Measurements from ENCODE around the gene COTL1. TPM values are rescaled to one million over a fixed set of nuclear protein-coding genes. Genes with fewer than 3 reads are reported as not detected.

The COTL1 gene
- polyA plus RNA-seq, 1 of the 3 experiments (the other 2 are of a cell fraction): 91.6 TPM

- TF ChIP-seq RCOR1 (IDR thresholded peaks at IDR 0.05; ENCODE audit: low read length) (no peak), GATA2 (CRISPR knock-in tag; IDR thresholded peaks at IDR 0.05) (no peak), TAF1 (IDR thresholded peaks at IDR 0.05; ENCODE audit: borderline replicate concordance, low read depth, low read length) (no peak)
Measured at GRCh38 chr16:84610376-84610775, 7.5 kb downstream of the COTL1 start (continued).

- POLR2A ChIA-PET: no interaction called here
- Histone ChIP-seq H3F3A (replicated peaks; ENCODE audit: insufficient read depth) (peaks cover 8% of the 10 kb centered on the region), H3K9me2 (no peaks in the 10 kb centered on the region), H3K79me2 (ENCODE audit: insufficient read depth) (peaks cover 100% of the 10 kb centered on the region), H3K9ac (no peak overlapping the region), H3K4me3 (ENCODE audit: low read depth in 2 of 2, low read length in 1 of 2) (no peak overlapping the region), H4K20me1 (ENCODE audit: insufficient read depth) (peaks cover 46% of the 10 kb centered on the region), H3K4me1 (ENCODE audit: control insufficient read depth in 1 of 2, insufficient read depth in 2 of 2, low read depth in 1 of 2, low read length in 1 of 2) (peaks cover 12 to 14% of the 10 kb centered on the region in 2 experiments; a peak in 3 of 4 replicates), H3K9me3 (no peaks in the 10 kb centered on the region), H2AFZ (ENCODE audit: low read depth) (no peak overlapping the region), H3K36me3 (replicated peaks in 1 of 2; ENCODE audit: control insufficient read depth in 1 of 2, insufficient read depth in 2 of 2, low read length in 1 of 2) (peaks cover 0 to 8% of the 10 kb centered on the region in 2 experiments), H3K27ac (ENCODE audit: low read depth in 2 of 2, low read length in 1 of 2) (no peak overlapping the region), H3K27me3 (ENCODE audit: insufficient read depth) (no peaks in the 10 kb centered on the region), H3K4me2 (no peak overlapping the region)
- WGBS (ENCODE audit: low lambda C conversion rate): 85% methylated on average over 6 of the region's 6 CpGs
- no peak for TF ChIP-seq EZH2phosphoT487 (IDR thresholded peaks at IDR 0.05; ENCODE audit: borderline replicate concordance, low read depth)
- DNase-seq: no peak
- CTCF ChIA-PET: interaction anchor here (1.6 to 2.4 kb wide), 2 partner anchors 13 to 99 kb away, joined by 8 to 9 read pairs; no protein-coding TSS in a partner anchor
Measured at GRCh38 chr16:84609563-84610177, 8.2 kb downstream of the COTL1 start.

GRCh38 chr16:84608282-84608681 lies 9.6 kb downstream of the COTL1 start:
- Histone ChIP-seq H4K20me1 (ENCODE audit: insufficient read depth) (peaks cover 34% of the 10 kb centered on the region), H3K27ac (ENCODE audit: low read depth in 2 of 2, low read length in 1 of 2) (no peak overlapping the region), H3K9me3 (no peaks in the 10 kb centered on the region), H3K79me2 (ENCODE audit: insufficient read depth) (peaks cover 95% of the 10 kb centered on the region), H2AFZ (ENCODE audit: low read depth) (no peak overlapping the region), H3K9me2 (no peaks in the 10 kb centered on the region), H3K9ac (no peak overlapping the region), H3K27me3 (ENCODE audit: insufficient read depth) (no peaks in the 10 kb centered on the region), H3K4me2 (no peak overlapping the region), H3K36me3 (replicated peaks in 1 of 2; ENCODE audit: control insufficient read depth in 1 of 2, insufficient read depth in 2 of 2, low read length in 1 of 2) (peaks cover 0 to 7% of the 10 kb centered on the region in 2 experiments), H3F3A (replicated peaks; ENCODE audit: insufficient read depth) (peaks cover 12% of the 10 kb centered on the region), H3K4me1 (ENCODE audit: control insufficient read depth in 1 of 2, insufficient read depth in 2 of 2, low read depth in 1 of 2, low read length in 1 of 2) (peaks cover 12 to 17% of the 10 kb centered on the region in 2 experiments; a peak in 3 of 4 replicates), H3K4me3 (ENCODE audit: low read depth in 2 of 2, low read length in 1 of 2) (no peak overlapping the region)
- ChIA-PET CTCF (no interaction called here), POLR2A (no interaction called here)
- no peak for TF ChIP-seq SMC3 (IDR thresholded peaks at IDR 0.05; ENCODE audit: low read depth, low read length)
- TF ChIP-seq RCOR1 (IDR thresholded peaks at IDR 0.05; ENCODE audit: low read length): no peak
- TF ChIP-seq JUND (IDR thresholded peaks at IDR 0.05): no peak
- no peak for TF ChIP-seq MEF2A (IDR thresholded peaks at IDR 0.05; ENCODE audit: borderline replicate concordance, low read depth)
- no peak for TF ChIP-seq FOSL2 (IDR thresholded peaks at IDR 0.05; ENCODE audit: borderline replicate concordance, low read depth)
- TF ChIP-seq YY1 (IDR thresholded peaks at IDR 0.05; ENCODE audit: low read depth): no peak
- TF ChIP-seq IRF3 (IDR thresholded peaks at IDR 0.05; ENCODE audit: low read depth, low read length): no peak
- WGBS (ENCODE audit: low lambda C conversion rate): 93% methylated on average over 6 of the region's 6 CpGs
- no peak for DNase-seq

All from SK-N-SH (cell line).